DMS114 treated with DMSO at 0.1 percent for 48 hours (cell line): ENCODE data around the gene XRCC5.

ENCODE experiments used
- DNase-seq: peaks from one replicate; lab custom pipeline; 2025; ENCODE audit not compliant: unreplicated experiment; lab: John Stamatoyannopoulos, UW

The XRCC5 gene

DNA sequence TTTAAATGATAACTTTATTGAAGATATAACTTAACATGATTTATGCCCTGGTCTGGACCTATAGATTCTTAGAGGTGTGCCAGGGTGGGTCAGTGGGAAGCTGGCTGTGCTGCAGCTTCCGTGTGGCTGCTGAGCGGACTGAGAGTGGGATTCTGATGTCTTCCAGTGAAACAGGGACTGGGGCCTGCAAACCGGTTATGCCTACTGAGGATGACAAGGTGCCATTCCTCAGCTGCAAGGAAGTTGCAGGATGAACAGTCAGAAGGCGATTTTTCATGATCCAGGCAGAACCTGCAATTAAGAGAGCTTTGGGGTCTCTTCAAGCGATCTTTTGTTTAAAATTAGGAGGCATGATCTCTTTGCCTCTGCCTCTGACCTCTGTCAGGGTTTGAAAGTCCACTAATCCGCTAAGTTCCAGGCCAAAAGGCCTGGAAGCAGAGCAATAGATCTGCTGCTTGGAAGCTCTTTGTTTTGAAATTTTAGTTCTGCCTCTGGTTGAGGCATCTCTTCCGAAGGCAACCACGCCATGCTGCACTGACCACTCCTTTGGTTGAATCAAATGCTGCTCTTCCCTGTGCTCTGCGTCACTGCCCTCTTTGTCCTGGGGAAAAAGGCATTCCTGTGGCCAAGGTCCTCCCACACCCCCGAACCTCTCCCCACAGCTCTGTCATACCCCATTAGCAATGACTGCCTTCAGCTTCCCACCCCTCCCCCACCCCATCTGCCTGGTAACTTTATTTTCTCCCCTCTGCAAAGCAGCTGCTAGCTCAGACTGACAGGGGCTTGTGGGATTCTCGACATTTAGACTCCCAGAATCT, 25.5 kb upstream of the XRCC5 start:
- DNase-seq = no peak

GRCh38 chr2:216084547-216084946, 24.6 kb upstream of the XRCC5 start:
- DNase-seq = no peak

DNA sequence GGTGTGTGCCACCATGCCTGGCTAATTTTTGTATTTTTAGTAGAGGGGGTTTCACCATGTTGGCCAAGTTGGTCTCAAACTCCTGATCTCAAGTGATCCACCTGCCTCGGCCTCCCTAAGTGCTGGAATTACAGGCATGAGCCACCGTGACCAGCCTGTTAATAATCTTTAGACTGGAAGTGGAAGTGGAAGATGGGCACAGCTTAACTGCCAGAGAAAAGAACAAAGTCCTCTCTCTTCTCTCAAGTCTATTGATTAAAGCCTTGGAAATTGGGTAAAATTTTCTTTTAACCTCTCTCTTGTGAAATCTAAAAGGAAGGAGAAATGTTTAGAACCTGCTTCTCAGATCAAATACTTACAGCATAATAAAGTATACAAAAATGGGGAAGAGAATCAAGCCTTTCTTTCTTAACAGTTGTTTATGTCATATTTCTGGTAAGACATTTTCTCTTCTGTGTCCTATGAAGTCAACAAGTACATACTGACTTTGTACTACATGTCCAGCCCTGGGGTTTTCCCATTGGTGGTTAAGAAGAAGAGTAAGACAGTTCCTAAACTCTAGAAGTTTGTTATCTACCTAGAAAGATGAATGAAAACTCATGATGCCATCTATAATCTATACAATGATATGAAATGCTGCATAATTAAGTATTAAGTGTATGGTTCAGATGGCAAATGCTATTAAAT, 22.8 kb upstream of the XRCC5 start:
- no peak for DNase-seq

GRCh38 chr2:216090369-216090786, 18.8 kb upstream of the XRCC5 start:
- DNase-seq = no peak

- DNase-seq = no peak
Measured at GRCh38 chr2:216092646-216093045, 16.5 kb upstream of the XRCC5 start.

- no peak for DNase-seq
Measured at GRCh38 chr2:216094701-216095100, 14.4 kb upstream of the XRCC5 start.

DNA sequence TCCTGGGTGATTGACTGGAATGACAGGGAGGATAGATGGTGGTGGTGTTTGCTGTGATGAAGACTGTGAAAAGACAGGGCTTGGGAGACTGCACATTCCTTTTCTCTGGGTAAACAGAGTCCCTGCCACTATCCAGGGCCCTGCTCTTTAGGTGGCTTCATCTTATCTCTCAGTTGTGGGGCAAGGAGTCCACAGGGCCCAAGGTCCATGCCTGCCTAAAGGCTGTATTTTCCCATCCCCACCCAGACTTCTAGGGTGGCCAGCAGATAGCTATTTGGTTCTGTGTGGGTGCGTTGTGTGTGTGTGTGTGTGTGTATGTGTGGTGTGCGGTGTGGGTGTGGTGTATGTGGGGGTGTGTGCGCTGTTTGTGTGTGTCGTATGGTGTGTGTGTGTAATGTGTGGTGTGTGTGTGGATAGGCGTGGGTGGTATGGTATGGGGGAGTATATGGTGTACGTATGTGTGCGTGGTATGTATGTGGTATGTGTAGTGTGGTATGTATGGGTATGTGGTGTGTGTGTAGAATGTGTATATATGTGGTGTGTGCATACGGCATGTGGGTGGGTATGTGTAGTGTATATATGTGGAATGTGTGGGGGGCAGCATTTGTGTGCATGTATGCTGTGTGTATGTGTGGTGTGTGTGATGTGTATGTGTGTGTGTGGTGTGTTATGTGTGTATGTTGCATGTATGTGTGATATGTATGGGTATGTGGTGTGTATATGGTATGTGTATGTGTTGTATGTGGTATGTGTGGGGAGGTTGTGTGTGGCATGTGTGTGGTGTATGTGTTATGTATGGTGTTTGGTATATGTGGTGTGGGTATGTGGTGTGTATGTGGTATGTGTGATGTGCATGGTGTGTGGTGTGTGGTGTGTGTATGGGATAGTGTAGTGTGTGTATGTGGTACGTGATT, 10.5 kb upstream of the XRCC5 start:
- no peak for DNase-seq

GRCh38 chr2:216101109-216101508, 8.0 kb upstream of the XRCC5 start:
- DNase-seq = no peak

- DNase-seq = no peak
Measured at GRCh38 chr2:216103213-216103612, 5.9 kb upstream of the XRCC5 start.

DNA sequence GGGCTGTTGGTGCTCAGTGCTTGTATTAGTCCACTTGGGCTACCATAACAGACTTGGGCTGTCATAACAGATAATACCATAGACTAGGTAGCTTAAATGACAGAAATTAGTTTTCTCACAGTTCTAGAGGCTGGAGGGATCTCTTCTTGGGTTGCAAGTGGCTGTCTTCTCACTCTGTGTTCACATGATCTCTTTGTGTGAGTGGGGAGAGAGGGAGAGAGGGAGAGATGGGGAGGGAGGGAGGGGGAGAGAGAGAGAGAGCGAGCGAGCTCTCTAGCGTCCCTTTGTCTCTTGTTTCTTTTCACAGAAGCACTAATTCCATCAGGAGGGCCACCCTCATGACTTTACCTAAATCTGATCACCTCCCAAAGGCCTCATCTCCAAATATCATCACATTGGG, 4.5 kb upstream of the XRCC5 start:
- no peak for DNase-seq

DNA sequence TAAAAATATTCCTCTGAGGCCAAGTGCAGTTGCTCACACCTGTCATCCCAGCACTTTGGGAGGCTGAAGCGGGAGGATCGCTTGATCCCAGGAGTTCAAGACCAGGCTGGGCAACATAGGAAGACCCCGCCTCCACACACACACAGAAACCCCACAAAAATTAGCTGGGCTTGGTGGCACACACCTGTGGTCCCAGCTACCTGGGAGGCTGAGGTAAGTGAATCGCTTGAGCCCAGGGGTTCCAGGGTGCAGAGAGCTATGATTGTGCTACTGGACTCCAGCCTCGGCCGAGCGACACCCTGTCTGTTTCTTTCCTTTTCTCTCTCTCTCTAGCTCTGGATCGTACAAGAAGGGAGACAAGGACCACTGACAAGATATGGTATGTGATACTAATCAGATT, 1.8 kb upstream of the XRCC5 start:
- no peak for DNase-seq

GRCh38 chr2:216107760-216108159, 1.4 kb upstream of the XRCC5 start:
- no peak for DNase-seq

- no peak for DNase-seq
Measured at GRCh38 chr2:216108310-216108966, 710 bp upstream of the XRCC5 start.

DNA sequence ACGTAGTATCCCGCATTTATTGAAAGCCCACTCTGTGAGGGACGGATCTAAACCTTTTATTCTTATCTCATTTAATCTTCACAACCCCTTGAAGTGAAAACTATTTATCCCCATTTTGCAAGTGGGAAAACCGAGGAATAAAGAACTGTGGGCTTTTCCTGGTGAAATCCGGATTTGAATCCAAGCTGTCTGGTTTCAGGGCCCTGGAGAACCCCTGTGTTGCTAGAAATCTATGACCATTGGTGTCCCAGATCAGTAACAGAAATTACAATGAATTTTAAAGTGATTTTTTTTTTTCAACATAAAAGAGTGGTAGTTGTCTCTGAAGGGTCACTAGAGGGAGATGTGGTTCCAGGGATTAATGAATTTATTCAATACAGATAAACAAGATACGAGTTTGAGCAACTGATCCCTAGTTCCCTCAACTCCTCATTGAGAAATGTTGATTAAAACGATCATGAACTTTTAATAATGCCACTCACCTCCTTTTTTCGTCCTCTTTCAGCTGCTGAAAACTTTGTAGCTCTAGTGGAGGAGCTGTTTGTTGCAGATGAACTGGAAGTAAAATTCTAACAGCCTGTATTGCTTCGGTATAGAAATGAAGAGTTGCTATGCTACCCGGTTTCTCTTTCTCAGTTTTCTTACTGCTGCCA, 940 bp downstream of the XRCC5 start:
- DNase-seq = peak; percentile 16

DNA sequence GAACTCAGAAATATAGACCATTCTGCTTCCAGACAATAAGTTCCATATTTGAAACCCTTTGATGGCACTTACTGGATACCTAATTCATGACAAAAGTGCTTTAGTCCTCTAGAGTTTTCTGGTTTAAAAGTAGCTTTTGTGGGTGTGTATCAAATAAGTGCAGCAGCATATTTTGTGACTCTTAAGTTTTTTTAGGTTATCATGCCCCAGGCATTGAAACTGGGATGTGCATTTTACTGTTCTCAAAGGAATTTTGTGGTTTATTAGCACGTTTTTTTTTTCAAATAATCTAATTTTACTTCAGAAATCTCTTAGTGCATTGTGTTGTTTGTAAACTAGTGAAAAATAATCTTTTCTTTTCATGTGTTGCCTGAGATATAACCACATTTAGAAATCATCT, 1.5 kb downstream of the XRCC5 start:
- no peak for DNase-seq

- DNase-seq = no peak
Measured at GRCh38 chr2:216111122-216111521, 2.0 kb downstream of the XRCC5 start.

- DNase-seq = no peak
Measured at GRCh38 chr2:216112926-216113325, 3.8 kb downstream of the XRCC5 start.

DNA sequence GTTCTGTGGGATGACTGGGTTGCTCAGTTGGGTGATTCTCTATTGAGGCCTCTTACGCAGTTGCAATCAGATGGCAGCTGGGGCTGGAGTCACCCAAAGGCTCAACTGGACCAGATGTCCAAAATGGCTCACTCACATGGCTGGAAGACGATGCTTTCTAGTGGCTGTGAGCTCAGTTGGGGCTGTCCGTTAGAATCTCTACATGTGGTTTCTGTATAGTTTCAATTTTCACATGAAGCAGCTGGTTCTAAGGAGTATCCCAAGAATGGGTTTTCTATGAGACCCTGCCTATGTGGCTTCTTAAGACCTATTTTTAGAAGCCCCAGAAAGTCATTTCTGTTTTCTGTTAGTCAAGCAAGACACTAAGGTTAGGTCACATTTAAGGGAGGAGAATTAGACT, 4.4 kb downstream of the XRCC5 start:
- no peak for DNase-seq

GRCh38 chr2:216114382-216114713, 5.2 kb downstream of the XRCC5 start:
- no peak for DNase-seq

DNA sequence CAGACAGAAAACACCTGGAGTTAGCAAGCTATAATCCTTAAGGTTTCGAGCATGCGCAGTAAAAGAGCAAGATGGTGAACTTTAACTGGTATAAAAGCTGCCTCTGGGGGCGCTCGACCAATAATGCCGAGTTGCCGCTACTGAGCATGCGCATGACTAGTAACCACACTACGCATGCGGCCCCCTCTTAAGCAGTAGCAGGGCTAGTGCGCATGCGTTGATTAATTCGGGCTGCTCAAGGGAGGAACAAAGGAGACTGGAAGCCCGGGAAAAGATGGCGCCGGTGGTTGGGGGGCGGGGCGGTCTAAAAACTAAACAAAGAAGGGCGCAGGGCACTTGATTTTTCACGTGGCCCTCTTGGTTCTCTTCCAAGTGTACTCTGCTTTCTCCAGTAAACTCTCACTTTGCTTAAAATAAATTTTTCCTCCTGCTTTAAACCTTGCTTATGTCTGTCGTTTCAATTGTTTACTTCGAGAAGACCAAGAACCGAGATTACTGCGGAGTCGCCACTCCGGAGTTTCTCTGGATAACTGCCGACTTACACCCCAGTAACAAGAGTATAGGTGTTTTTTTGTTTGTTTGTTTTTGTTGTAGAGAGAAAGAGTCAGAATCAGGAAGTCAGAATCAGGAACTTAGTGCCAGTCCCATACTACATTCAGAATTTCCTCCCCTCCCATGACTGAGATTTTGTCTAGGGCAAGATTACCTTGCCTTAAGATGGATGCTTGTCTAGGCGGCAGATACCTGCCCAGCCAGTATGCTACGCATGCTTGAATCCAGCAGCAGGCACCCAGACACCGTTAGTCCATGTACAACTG, 5.8 kb downstream of the XRCC5 start:
- DNase-seq = peak; percentile 97
